Measurements from ENCODE around the gene UBXN6.

DNA sequence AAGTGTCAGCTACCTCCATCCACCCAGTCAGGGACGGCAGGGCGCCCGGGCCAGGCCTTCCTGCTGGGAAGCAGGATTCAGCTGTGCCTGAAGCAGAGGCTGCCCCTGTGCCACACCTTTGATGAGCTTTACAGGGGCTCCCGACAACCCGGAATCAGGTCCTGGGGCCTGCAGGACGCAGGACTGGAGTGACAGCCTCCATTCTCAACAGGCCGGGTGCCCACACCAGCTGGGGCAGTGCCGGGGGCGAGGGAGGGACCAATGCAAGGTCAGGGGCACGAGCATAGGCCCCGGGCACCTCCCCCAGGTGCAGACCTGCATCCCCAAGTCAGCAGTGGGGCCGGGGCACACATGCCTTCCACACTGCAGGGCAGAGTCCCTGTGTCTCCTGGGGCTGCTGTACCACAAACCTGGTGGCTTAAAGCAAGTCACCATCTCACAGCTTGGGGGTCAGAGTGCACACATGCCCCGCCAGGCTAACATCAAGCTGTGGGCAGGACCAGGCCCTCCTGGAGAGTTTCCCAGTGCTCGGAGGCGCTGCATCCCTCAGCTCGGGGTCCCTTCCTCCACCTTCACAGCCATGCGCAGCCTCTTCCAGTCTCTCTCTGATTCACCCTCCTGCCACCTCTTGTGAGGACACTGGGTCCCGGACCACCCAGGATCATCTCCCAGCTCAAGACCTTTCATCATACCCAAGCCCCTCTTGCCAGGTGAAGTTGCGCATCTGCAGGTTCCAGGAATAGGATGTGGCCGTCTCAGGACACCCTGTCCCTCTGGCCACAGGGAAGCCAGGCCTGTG, 13.4 kb downstream of the UBXN6 start:
- TF ChIP-seq, protein P1, sequence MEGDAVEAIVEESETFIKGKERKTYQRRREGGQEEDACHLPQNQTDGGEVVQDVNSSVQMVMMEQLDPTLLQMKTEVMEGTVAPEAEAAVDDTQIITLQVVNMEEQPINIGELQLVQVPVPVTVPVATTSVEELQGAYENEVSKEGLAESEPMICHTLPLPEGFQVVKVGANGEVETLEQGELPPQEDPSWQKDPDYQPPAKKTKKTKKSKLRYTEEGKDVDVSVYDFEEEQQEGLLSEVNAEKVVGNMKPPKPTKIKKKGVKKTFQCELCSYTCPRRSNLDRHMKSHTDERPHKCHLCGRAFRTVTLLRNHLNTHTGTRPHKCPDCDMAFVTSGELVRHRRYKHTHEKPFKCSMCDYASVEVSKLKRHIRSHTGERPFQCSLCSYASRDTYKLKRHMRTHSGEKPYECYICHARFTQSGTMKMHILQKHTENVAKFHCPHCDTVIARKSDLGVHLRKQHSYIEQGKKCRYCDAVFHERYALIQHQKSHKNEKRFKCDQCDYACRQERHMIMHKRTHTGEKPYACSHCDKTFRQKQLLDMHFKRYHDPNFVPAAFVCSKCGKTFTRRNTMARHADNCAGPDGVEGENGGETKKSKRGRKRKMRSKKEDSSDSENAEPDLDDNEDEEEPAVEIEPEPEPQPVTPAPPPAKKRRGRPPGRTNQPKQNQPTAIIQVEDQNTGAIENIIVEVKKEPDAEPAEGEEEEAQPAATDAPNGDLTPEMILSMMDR (IDR thresholded peaks at IDR 0.05) = no peak
- TF ChIP-seq POLR2A (IDR thresholded peaks at IDR 0.05) = no peak
